OCI-LY7 (cell line): ENCODE results near the gene DLG5. TPM values are rescaled to one million over a fixed set of nuclear protein-coding genes. Genes with fewer than 3 reads are reported as not detected.

Experiments
- BruUV-seq: library from RNA; stranded (reverse); fragments of 400-500 nt; replicated peaks from 2 replicates; lab custom pipeline; 2021; lab: Mats Ljungman, UMichigan
- CTCF ChIA-PET: fragments of 300-600 bp; sonication (Branson Sonifier 250); formaldehyde crosslinking; loops from one replicate; lab custom pipeline; 2022; ENCODE audit warnings: antibody characterized with exemption; ENCODE audit not compliant: unreplicated experiment; lab: Charles Lee
- POLR2A ChIA-PET: fragments of 300-600 bp; sonication (Branson Sonifier 250); formaldehyde crosslinking; loops from one replicate; lab custom pipeline; 2022; ENCODE audit warnings: antibody characterized with exemption; lab: Charles Lee
- DNase-seq: peaks from one replicate; pipeline ENCODE4 v3.0.0-alpha.2; 2015; ENCODE audit warnings: low spot score
- H2AFZ ChIP-seq: fragments of 200-600 bp; sonication (generic), shearing (Covaris generic); 2 replicates; pipeline ENCODE4 v1.6.1; 2014; ENCODE audit warnings: mild to moderate bottlenecking, antibody characterized with exemption, low read length, moderate library complexity
- H3K27ac ChIP-seq: fragments of 200-600 bp; sonication (generic); 2 replicates; pipeline ENCODE4 v1.5.1; 2014; ENCODE audit warnings: mixed run types, low read depth, mild to moderate bottlenecking, moderate library complexity, low read length, inconsistent platforms; ENCODE audit not compliant: poor library complexity, severe bottlenecking
- H3K36me3 ChIP-seq: fragments of 200-600 bp; sonication (generic); 2 replicates; pipeline ENCODE4 v1.6.1; 2014; ENCODE audit warnings: mild to moderate bottlenecking, antibody characterized with exemption, low read length, moderate library complexity, mixed read lengths; ENCODE audit not compliant: insufficient read depth
- H3K4me1 ChIP-seq: fragments of 200-600 bp; sonication (generic); 2 replicates; pipeline ENCODE4 v1.5.1; 2014; ENCODE audit warnings: mild to moderate bottlenecking, low read length; ENCODE audit not compliant: insufficient read depth, poor library complexity, severe bottlenecking
- H3K4me2 ChIP-seq: fragments of 200-600 bp; sonication (generic); 2 replicates; pipeline ENCODE4 v1.6.1; 2014; ENCODE audit warnings: mild to moderate bottlenecking, low read length
- H3K4me3 ChIP-seq: fragments of 200-600 bp; sonication (generic); 2 replicates; pipeline ENCODE4 v1.5.1; 2014; ENCODE audit warnings: mild to moderate bottlenecking, low read depth, low read length; ENCODE audit not compliant: poor library complexity, severe bottlenecking
- H3K79me2 ChIP-seq: fragments of 200-600 bp; sonication (generic); 2 replicates; pipeline ENCODE4 v1.6.1; 2016; ENCODE audit warnings: low read depth, mild to moderate bottlenecking, low read length, moderate library complexity, mixed read lengths; ENCODE audit not compliant: insufficient read depth
- H3K9me2 ChIP-seq: fragments of 200-600 bp; sonication (generic); 2 replicates; pipeline ENCODE4 v1.6.1; 2016; ENCODE audit warnings: mild to moderate bottlenecking, low read length, mixed read lengths; ENCODE audit not compliant: insufficient read depth
- H3K9me3 ChIP-seq: fragments of 200-600 bp; sonication (generic); 2 replicates; pipeline ENCODE4 v1.6.1; 2014; ENCODE audit warnings: mild to moderate bottlenecking, mixed run types, low read length, mixed read lengths
- H4K20me1 ChIP-seq: fragments of 200-600 bp; sonication (generic); 2 replicates; pipeline ENCODE4 v1.6.1; 2014; ENCODE audit warnings: mild to moderate bottlenecking, antibody characterized with exemption, low read length, moderate library complexity, mixed read lengths; ENCODE audit not compliant: insufficient read depth
- CTCF ChIP-seq: fragments of 200-600 bp; sonication (generic); conservative IDR thresholded peaks from 2 replicates; pipeline ENCODE4 v1.5.1; 2014; ENCODE audit warnings: mild to moderate bottlenecking, antibody characterized with exemption, low read length, moderate library complexity, mixed read lengths
- EZH2phosphoT487 ChIP-seq: fragments of 200-600 bp; sonication (generic); IDR thresholded peaks from 2 replicates; pipeline ENCODE4 v1.6.1; 2018; ENCODE audit warnings: low read depth, borderline replicate concordance, mild to moderate bottlenecking, mixed run types, antibody characterized with exemption, low read length, moderate library complexity, mixed read lengths
- intact Hi-C: fragments of 100-400 bp; cut with micrococcal nuclease; formaldehyde crosslinking; loops from one replicate; pipeline ENCODE4 v1.10.0; 2022; ENCODE audit not compliant: unreplicated experiment
- total RNA-seq, 2 experiments: library from RNA; depleted of rRNA in 1 of 2; stranded (reverse); fragments of >200 nt in 1 of 2; shearing (Covaris generic) in 1 of 2; gene quantifications; 2 replicates each; pipeline ENCODE4 v1.2.3, GENCODE V29; 2014 to 2022

Gene DLG5
- total RNA-seq, 2 experiments from 2014 or later, result 0.27 TPM; not detected in 1

DNA sequence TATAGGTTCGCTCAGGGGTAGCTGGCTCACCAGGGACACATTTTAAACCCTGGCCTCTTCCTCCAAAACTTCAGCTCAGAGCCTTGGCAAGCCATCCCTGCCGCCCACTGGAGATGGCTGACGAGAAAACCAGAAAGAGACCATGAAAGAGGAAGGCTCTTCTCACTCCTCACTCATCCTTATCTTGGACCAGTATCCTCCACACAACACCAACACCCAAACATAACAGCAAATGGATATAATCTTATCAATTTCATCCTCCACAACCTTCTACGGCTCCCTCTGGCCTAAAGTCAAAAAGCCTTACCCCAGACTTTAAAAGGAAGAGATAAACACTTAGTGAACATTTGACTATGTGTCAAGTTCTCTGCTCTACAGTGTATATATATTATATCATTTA, 26.9 kb downstream of the DLG5 start:
- DNase-seq, result no peak
- intact Hi-C loops, result no loop called here
- POLR2A ChIA-PET, result no interaction called here

GRCh38 chr10:77899080-77899477, 27.5 kb downstream of the DLG5 start:
- BruUV-seq, result no TSS peak
- intact Hi-C loops, result no loop called here
- H3K79me2 ChIP-seq, result no peaks in the 10 kb centered on the region
- no peak overlapping the region for H3K4me2 ChIP-seq
- H2AFZ ChIP-seq, result no peak overlapping the region
- CTCF ChIA-PET, result no interaction called here
- H3K4me3 ChIP-seq, result no peak overlapping the region
- DNase-seq, result no peak
- no peaks in the 10 kb centered on the region for H3K9me2 ChIP-seq
- H3K9me3 ChIP-seq, result no peaks in the 10 kb centered on the region
- POLR2A ChIA-PET, result no interaction called here
- TF ChIP-seq EZH2phosphoT487, result no peak
- TF ChIP-seq CTCF, result no peak
- no peaks in the 10 kb centered on the region for H3K4me1 ChIP-seq
- no peaks in the 10 kb centered on the region for H4K20me1 ChIP-seq
- no peaks in the 10 kb centered on the region for H3K36me3 ChIP-seq
- H3K27ac ChIP-seq, result no peak overlapping the region

More for the DNA sequence above, 26.9 kb downstream of the DLG5 start:
- H4K20me1 ChIP-seq, result no peaks in the 10 kb centered on the region
- H3K4me1 ChIP-seq, result no peaks in the 10 kb centered on the region
- H3K9me3 ChIP-seq, result no peaks in the 10 kb centered on the region
- no peak overlapping the region for H3K27ac ChIP-seq
- no peaks in the 10 kb centered on the region for H3K79me2 ChIP-seq
- TF ChIP-seq CTCF (no peak), EZH2phosphoT487 (no peak)
- no peak overlapping the region for H3K4me2 ChIP-seq
- no peak overlapping the region for H3K4me3 ChIP-seq
- H3K9me2 ChIP-seq, result no peaks in the 10 kb centered on the region
- no peaks in the 10 kb centered on the region for H3K36me3 ChIP-seq
- CTCF ChIA-PET, result no interaction called here
- H2AFZ ChIP-seq, result no peak overlapping the region
- no TSS peak for BruUV-seq

DNA sequence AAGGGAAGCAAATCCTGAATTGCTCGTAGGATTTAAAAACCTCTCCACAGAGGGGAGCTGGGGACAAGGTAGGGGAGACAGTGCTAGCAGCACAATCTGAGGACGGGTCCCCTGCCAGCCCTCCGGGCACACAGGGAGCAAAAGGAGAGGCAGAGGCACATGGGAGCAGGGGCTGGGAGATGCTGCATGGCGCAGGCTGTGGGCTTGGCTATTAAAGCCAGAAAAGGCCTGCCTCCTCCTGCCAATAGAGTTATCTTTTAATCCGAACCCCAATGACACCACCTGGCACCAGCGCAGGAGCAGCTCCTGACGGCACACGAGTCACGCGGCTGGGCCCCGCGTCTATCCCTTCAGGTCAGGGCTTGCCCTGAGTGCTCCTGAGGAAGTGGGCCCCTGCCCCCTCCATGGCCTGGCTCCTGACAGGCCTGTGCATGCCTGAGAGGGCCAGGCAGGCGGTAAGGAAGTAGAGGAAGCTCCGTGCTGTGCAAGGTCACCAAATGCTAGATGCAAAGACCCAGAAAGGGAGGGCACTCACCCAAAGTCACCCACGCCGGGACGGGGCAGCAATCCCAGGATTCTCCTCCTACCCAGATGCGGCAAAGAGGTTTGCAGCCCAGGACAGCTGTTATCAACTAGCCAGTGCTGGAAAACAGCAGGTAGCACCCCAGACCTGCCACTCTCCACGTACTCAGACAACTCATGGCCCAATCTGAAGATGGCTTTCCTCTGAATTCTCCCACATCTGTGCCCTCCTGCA, 28.1 kb downstream of the DLG5 start:
- TF ChIP-seq EZH2phosphoT487 (no peak), CTCF (no peak)
- no peaks in the 10 kb centered on the region for H3K4me1 ChIP-seq
- POLR2A ChIA-PET, result no interaction called here
- H3K9me2 ChIP-seq, result no peaks in the 10 kb centered on the region
- BruUV-seq, result no TSS peak
- no peak overlapping the region for H3K4me3 ChIP-seq
- CTCF ChIA-PET, result no interaction called here
- H3K36me3 ChIP-seq, result no peaks in the 10 kb centered on the region
- no peaks in the 10 kb centered on the region for H3K9me3 ChIP-seq
- no peak for DNase-seq
- intact Hi-C loops, result no loop called here
- no peak overlapping the region for H2AFZ ChIP-seq
- H3K4me2 ChIP-seq, result no peak overlapping the region
- no peaks in the 10 kb centered on the region for H3K79me2 ChIP-seq
- H4K20me1 ChIP-seq, result no peaks in the 10 kb centered on the region
- H3K27ac ChIP-seq, result no peak overlapping the region
